Uterus (tissue), 4 donors: ENCODE data around the gene TMED8. TPM values are rescaled to one million over a fixed set of nuclear protein-coding genes. Genes with fewer than 3 reads are reported as not detected.

Experiments used
- DNase-seq, 2 donors: peaks; one replicate each; pipeline ENCODE4 v3.0.0-alpha.2; 2019 to 2020
- H3K27ac ChIP-seq, 2 donors: fragments of 200-600 bp; sonication (generic); 1 replicate in 1 of 2; 2 replicates in 1 of 2; pipeline ENCODE4 v1.5.1; 2016 to 2018
- H3K27me3 ChIP-seq, 2 donors: fragments of 200-600 bp; sonication (generic); one replicate each; pipeline ENCODE4 v1.5.1; 2018 to 2019; ENCODE audit warnings: control low read depth in 1 of 2
- H3K36me3 ChIP-seq, 2 donors: fragments of 200-600 bp; sonication (generic); one replicate each; pipeline ENCODE4 v1.5.1; 2019; ENCODE audit warnings: control low read depth in 1 of 2
- H3K4me1 ChIP-seq, 2 donors: fragments of 200-600 bp; sonication (generic); one replicate each; pipeline ENCODE4 v1.5.1; 2018 to 2019; ENCODE audit warnings: control low read depth in 1 of 2
- H3K4me3 ChIP-seq, 2 donors: fragments of 200-600 bp; sonication (generic); 1 replicate in 1 of 2; 2 replicates in 1 of 2; pipeline ENCODE4 v1.5.1; 2018 to 2019; ENCODE audit warnings: mild to moderate bottlenecking in 1 of 2
- H3K9me3 ChIP-seq, 2 donors: fragments of 200-600 bp; sonication (generic); one replicate each; pipeline ENCODE4 v1.5.1; 2019; ENCODE audit warnings: control low read depth in 1 of 2
- POLR2A ChIP-seq, 2 donors: fragments of 450-650 bp; IDR thresholded peaks; one replicate each; pipeline ENCODE4 v1.6.1; 2016; ENCODE audit warnings: antibody characterized with exemption in 2 of 2, mild to moderate bottlenecking in 1 of 2, moderate library complexity in 1 of 2
- intact Hi-C: fragments of 100-400 bp; cut with DNase I; formaldehyde crosslinking; loops from one replicate; pipeline ENCODE4 v1.15.1; 2023; ENCODE audit warnings: low total_unique reads
- total RNA-seq, 4 donors: library from RNA; depleted of rRNA in 3 of 4; stranded (reverse); fragments of >200 nt in 3 of 4; gene quantifications; one replicate each; pipeline versions ENCODE4 v1.1.0 to v1.2.4, GENCODE V29; 2014 to 2023
- TF ChIP-seq, protein P1 (sequence below), 4 experiments: fragments of 200-600 bp in 2 of 4; fragments of 450-650 bp in 2 of 4; sonication (generic) in 2 of 4; IDR thresholded peaks; one replicate each; pipeline ENCODE4 v1.5.1; 2016 to 2019; ENCODE audit warnings: antibody characterized with exemption in 4 of 4, mild to moderate bottlenecking in 2 of 4, moderate library complexity in 1 of 4
- donor health status: DM: yes; HTN: yes; CAD: no.

The TMED8 gene
- total RNA-seq, 4 donors from 2014 or later, result 4.4 to 16.6 (median 10.5) TPM

DNA sequence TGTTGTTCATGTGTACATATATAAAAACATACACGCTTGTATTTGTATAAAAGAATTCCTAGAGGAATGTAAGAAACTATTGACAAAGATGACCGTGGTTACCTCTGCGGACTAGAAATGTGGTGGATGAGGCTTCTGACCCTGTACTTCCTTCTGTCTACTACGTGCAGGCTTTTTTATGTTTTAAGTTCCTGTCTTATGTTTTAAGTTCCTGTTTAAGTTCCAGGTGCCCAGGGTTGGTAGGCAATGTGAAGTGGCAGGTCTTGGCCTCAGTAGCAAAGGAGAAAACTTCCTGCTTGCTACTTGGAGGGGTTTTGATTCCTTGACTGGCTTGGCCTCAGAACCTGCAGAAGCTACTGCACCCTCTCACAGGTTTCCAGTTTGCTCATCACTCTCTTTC lies 67.8 kb downstream of the TMED8 start:
- TF ChIP-seq POLR2A (IDR thresholded peaks at IDR 0.05), result no peak
- TF ChIP-seq, protein P1, sequence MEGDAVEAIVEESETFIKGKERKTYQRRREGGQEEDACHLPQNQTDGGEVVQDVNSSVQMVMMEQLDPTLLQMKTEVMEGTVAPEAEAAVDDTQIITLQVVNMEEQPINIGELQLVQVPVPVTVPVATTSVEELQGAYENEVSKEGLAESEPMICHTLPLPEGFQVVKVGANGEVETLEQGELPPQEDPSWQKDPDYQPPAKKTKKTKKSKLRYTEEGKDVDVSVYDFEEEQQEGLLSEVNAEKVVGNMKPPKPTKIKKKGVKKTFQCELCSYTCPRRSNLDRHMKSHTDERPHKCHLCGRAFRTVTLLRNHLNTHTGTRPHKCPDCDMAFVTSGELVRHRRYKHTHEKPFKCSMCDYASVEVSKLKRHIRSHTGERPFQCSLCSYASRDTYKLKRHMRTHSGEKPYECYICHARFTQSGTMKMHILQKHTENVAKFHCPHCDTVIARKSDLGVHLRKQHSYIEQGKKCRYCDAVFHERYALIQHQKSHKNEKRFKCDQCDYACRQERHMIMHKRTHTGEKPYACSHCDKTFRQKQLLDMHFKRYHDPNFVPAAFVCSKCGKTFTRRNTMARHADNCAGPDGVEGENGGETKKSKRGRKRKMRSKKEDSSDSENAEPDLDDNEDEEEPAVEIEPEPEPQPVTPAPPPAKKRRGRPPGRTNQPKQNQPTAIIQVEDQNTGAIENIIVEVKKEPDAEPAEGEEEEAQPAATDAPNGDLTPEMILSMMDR (IDR thresholded peaks at IDR 0.05), result no peak
- H3K9me3 ChIP-seq, result no peaks in the 10 kb centered on the region
- no peak overlapping the region for H3K27ac ChIP-seq
- no peak overlapping the region for H3K4me3 ChIP-seq
- intact Hi-C loops, result no loop called here
- H3K36me3 ChIP-seq, result no peaks in the 10 kb centered on the region
- H3K4me1 ChIP-seq, result peaks cover 0 to 13% of the 10 kb centered on the region in 2 donors
- DNase-seq, result no peak
- no peaks in the 10 kb centered on the region for H3K27me3 ChIP-seq

DNA sequence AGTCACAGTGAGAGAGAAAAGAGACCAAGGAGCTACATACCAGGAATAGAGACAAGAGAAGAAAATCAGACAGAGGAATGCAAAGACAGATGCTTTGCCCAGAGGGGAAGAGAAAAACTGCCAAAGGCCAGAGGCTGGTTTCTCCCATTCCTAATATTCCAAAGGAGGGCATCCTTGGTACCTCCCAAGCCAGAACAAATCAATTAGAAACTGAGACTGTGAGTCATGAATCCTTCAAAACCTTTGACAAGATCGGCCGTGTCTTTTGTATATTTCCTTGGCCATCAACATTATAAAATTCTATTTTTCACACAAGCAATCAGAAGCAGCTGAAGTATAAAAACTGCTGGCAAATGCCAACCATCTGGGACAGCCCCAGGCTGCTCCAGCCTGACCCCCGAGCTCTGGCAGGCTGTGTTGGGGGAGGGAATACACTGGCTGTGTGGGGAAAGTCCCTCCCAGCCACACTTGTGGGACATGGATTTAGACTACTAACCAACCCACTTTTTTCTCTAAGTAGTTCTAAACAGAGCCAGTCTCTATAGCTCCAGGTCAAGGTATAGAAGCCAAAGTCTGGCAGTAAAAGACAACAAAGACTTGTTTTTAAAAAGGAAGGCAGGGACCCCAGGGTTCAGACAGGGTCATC lies 69.9 kb downstream of the TMED8 start:
- intact Hi-C loops, result no loop called here
- Histone ChIP-seq H3K9me3 (no peaks in the 10 kb centered on the region), H3K27ac (peak overlapping the region; percentile 22 to 73), H3K36me3 (no peaks in the 10 kb centered on the region), H3K27me3 (no peaks in the 10 kb centered on the region), H3K4me1 (peaks cover 0 to 6% of the 10 kb centered on the region in 2 donors), H3K4me3 (no peak overlapping the region)
- TF ChIP-seq, protein P1 (IDR thresholded peaks at IDR 0.05), result no peak
- no peak for TF ChIP-seq POLR2A (IDR thresholded peaks at IDR 0.05)
- no peak for DNase-seq

DNA sequence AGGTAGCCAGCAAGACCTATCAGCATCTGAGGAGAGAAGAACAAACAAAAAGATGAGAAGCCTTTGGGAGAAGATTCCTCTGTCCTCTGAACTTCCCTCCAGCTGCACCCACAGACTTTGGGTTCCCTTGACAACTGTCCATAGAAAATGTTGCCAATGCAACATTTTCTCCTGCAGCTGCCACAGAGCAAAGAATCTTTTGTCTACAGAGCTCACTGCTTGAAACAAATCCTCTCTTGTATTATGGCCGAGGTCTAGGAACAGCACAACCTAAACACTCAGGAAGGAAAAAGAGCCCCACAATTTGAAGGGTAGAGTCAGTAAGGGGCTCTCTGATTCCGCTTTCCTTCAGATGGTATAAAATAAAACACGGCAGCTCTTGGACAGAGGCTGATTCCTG lies 70.5 kb downstream of the TMED8 start:
- no peak for DNase-seq
- peak overlapping the region; percentile 22 to 73 for H3K27ac ChIP-seq
- intact Hi-C loops, result no loop called here
- H3K27me3 ChIP-seq, result no peaks in the 10 kb centered on the region
- no peak overlapping the region for H3K4me3 ChIP-seq
- TF ChIP-seq, protein P1 (IDR thresholded peaks at IDR 0.05), result no peak
- TF ChIP-seq POLR2A (IDR thresholded peaks at IDR 0.05), result no peak
- H3K4me1 ChIP-seq, result peaks cover 0 to 6% of the 10 kb centered on the region in 2 donors
- no peaks in the 10 kb centered on the region for H3K36me3 ChIP-seq
- no peaks in the 10 kb centered on the region for H3K9me3 ChIP-seq

DNA sequence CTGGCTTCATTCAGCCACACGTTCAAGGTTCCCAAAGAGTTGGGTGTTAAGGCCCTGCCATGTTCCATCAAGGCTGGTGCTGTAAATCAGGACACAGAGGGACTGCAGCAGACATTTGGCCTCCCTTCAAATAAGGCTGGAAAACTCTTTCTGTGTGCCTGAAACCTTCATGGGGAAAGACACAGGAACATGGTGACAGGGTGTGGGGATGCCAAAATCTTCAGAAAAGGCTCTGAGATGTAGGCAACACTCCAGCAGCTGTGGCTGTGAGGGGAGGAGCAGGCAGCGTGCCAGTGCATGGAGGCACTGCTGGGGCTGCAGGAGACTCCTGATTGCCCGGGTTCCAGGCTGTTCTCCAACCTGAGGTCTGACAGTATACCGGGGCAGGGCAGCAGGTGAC lies 71.2 kb downstream of the TMED8 start:
- H3K27ac ChIP-seq, result peak overlapping the region in 1 of 2 donors; percentile 88
- no peak overlapping the region for H3K4me3 ChIP-seq
- TF ChIP-seq, protein P1 (IDR thresholded peaks at IDR 0.05), result no peak
- TF ChIP-seq POLR2A (IDR thresholded peaks at IDR 0.05), result no peak
- peaks cover 0 to 6% of the 10 kb centered on the region in 2 donors for H3K4me1 ChIP-seq
- no peaks in the 10 kb centered on the region for H3K36me3 ChIP-seq
- intact Hi-C loops, result no loop called here
- no peaks in the 10 kb centered on the region for H3K9me3 ChIP-seq
- no peak for DNase-seq
- H3K27me3 ChIP-seq, result no peaks in the 10 kb centered on the region

DNA sequence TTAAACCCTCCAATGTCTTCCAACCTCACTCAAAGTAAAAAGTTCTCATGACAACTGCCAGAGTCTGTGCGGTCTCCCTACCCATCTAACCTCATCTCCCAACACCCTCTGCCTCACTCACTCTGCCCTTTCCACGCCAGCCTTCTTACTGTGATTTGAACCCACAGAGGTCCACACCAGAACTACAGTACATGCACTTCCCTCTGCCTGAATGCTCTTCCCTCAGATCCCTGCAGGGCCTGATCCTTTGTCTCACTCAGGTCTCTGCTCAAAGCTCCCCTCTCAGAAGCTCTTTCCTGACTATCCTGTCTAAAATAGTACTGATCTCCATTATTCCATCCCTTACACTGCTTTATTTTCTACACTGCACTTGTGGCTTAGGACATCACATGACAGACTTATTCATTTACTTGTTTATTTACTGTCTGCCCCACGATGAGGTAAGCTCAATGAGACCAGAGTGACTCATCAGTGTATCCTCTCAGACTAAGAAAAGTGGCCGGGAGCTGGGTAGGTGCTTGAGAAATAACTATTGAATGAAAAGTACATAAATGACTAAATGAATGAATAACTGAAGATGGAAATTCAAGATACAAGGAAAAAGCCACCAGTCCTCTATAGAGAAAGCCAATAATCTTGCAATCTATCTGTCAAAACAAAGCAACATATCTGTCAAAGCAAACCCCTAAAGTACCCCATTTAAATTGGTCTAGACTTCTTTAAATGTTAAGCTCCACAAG lies 73.3 kb downstream of the TMED8 start:
- no peak for DNase-seq
- intact Hi-C loops, result no loop called here
- TF ChIP-seq, protein P1 (IDR thresholded peaks at IDR 0.05), result no peak
- TF ChIP-seq POLR2A (IDR thresholded peaks at IDR 0.05), result no peak
- no peak overlapping the region for H3K4me3 ChIP-seq
- no peaks in the 10 kb centered on the region for H3K9me3 ChIP-seq
- peaks cover 0 to 6% of the 10 kb centered on the region in 2 donors for H3K4me1 ChIP-seq
- H3K27ac ChIP-seq, result peak overlapping the region; percentile 35 to 88
- H3K36me3 ChIP-seq, result no peaks in the 10 kb centered on the region
- no peaks in the 10 kb centered on the region for H3K27me3 ChIP-seq
